D721Med (cell line): ENCODE results near the gene ABCB6.

Source experiments
- DNase-seq: peaks from one replicate; pipeline ENCODE4 v3.0.0; 2011; ENCODE audit warnings: low spot score; ENCODE audit not compliant: insufficient read length
- FAIRE-seq: peaks from 2 replicates; lab custom pipeline; 2011; peaks lifted over from hg19 to GRCh38; lab: Jason Lieb, UNC
- CTCF ChIP-seq: IDR thresholded peaks from 2 replicates; pipeline ENCODE4 v1.5.1; 2012; ENCODE audit warnings: mild to moderate bottlenecking, control low read depth; ENCODE audit not compliant: insufficient read depth; ENCODE audit errors: missing control alignments

ABCB6 gene

GRCh38 chr2:219165058-219165911 is 53.5 kb downstream of the ABCB6 start:
- TF ChIP-seq CTCF = no peak
- DNase-seq (no peak), FAIRE-seq (no peak)

- FAIRE-seq (no peak), DNase-seq (no peak)
- no peak for TF ChIP-seq CTCF
Observed at GRCh38 chr2:219163156-219163555, 55.6 kb downstream of the ABCB6 start.

- no peak for TF ChIP-seq CTCF
- DNase-seq (no peak), FAIRE-seq (no peak)
Observed at GRCh38 chr2:219161097-219161496, 57.7 kb downstream of the ABCB6 start.

- peak; percentile 85 for TF ChIP-seq CTCF
- DNase-seq (peak; percentile 94), FAIRE-seq (no peak)
Observed at GRCh38 chr2:219160186-219161017, 58.4 kb downstream of the ABCB6 start, which contains the start of gene NHEJ1. NHEJ1 (minus strand) TSS chr2:219160815; CDS start chr2:219158362, 2,453 bp downstream.
